Activated CD4-positive, alpha-beta T cell treated with anti-CD3 and anti-CD28 coated beads, Interleukin-2, amount 50 U/mL, for 1 hour (primary cell): ENCODE measurements around the gene OOSP4A.

ENCODE experiments used
- DNase-seq: peaks from one replicate; pipeline ENCODE4 v3.0.0-alpha.2; 2020

The OOSP4A gene

GRCh38 chr11:59963733-59964132 is at the start of gene OOSP4A:
OOSP4A (plus strand) TSS chr11:59964033; CDS start chr11:59964033, 0 bp downstream.
- no peak for DNase-seq

GRCh38 chr11:59918480-59918879 is 45.4 kb upstream of the OOSP4A start:
- DNase-seq: no peak

DNA sequence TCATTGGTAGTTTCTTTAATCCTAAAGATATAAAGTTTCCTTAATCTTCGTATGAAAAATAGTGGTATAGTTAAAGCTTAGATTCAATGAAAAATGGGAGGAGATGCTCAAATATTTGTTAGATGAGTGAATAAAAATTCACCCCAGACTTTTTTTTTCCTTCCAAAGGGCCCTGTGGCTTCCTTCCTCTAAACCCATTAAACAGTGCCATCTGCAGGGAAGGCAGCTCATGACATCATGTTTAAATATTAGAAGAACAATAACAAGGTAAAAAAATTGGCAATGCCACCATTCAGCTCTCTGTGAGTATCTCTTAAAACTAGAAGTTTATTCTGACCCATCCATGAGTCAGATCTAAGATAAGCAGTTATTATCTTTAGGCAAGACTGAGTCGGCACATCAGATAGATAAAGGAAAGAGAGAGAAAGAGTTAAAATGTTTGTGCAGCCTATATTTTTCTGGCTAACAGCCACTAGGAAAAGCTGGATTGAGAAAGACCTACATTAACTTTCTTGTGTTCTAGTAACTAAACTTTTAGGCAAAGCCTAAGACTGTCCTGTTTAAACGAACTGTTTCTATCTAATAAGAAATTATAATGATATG is 44.7 kb upstream of the OOSP4A start:
- DNase-seq: no peak

GRCh38 chr11:59923813-59924212 is 40.0 kb upstream of the OOSP4A start:
- no peak for DNase-seq

DNA sequence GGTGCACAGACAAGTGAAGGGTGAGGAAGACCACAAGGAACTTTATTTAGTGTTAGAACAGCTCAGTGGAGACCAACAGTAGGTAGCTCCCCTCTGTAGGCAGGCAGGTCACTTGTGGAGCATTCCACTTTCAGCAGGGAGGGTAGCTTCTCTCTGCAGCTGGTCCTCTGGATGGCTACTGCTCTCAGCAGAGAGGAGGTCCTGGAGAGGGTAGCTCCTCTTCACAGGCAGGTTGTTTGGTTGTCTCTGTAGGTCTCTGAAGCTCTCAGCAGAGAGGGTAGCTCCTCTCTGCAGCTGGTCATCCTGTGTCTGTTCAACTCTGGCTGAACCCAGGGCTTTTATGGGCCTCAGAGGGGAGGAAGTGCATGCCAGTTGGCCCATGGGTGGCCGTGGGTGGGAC is 32.1 kb upstream of the OOSP4A start:
- no peak for DNase-seq

- DNase-seq: no peak
Measured at GRCh38 chr11:59938132-59938531, 25.7 kb upstream of the OOSP4A start, which contains the start of gene OOSP1. OOSP1 (plus strand) TSS chr11:59938432; CDS start chr11:59938455, 23 bp downstream.

DNA sequence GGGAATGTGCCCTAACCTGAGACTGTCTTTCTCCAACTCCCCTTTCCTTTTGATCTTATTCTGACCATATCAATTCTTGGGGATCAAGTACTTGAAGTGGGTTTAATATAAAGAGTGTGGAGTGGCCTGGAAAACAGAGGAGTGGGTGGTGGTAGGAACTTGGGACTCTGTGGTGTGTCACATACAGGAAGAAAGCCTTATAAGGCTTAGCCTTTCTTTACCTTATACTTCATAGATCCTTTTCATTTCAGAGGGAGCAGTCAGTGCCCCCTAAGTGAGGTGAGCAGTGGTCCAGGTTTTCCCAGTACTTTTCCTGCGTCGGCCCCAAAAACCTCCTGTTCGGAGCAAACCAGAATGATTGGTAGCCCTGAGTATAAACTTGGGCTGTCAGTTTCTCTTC is 25.1 kb upstream of the OOSP4A start:
- no peak for DNase-seq

- DNase-seq: no peak
Measured at GRCh38 chr11:59939482-59939881, 24.4 kb upstream of the OOSP4A start.

GRCh38 chr11:59941091-59941490 is 22.7 kb upstream of the OOSP4A start:
- DNase-seq: no peak

DNA sequence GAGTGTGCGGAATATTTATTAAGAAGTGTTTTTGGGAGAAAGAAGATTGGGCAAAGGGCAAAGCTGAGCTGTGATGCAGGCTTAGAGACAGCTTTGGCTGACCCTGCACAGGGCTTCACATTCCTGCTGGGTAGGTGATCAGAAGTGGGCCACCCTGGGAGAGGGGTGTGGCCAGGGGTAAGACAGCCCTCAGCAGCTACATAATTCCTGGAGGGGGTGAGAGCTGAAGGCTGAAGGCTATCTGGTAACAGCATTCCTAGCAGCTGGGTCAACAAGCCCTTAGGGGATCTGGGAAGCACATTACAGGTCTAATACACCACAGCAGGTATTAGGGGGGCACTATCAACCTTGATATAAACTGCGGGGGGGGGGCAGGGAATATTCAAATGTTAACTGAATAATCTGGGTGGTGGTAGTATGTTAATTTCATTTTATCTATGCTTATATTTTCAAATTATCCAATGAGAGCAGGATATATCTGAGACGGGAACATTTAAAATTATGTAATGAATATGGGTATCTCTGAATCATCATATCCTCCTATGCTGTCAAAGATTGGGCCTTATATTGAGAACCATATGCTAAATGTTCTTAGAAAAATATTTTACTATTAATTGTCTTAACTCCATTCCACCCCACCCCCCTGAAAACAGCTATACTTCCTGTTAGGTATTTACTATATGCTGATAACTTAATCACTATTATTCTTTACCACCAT is 19.7 kb upstream of the OOSP4A start:
- DNase-seq: no peak

DNA sequence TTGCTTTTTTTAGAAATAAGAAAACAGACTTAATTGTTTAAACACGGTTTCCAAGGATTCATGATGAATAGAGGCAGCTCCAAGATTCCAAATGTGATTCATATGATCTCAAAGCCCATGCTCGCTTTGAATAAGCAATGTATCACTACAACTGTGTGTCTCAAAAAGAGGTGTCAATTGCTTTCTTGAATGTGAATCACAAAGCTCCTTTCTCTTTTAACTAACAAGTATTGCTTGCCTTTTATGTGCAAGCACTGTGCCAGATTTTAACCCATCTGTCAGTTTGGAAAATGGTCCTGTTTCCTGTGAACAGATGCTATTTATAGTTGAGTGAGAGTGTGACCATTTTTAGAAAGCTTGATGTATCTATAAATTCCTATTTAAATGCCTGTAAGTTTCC is 19.1 kb upstream of the OOSP4A start:
- DNase-seq: no peak

- no peak for DNase-seq
Measured at GRCh38 chr11:59953463-59954218, 10.2 kb upstream of the OOSP4A start.

DNA sequence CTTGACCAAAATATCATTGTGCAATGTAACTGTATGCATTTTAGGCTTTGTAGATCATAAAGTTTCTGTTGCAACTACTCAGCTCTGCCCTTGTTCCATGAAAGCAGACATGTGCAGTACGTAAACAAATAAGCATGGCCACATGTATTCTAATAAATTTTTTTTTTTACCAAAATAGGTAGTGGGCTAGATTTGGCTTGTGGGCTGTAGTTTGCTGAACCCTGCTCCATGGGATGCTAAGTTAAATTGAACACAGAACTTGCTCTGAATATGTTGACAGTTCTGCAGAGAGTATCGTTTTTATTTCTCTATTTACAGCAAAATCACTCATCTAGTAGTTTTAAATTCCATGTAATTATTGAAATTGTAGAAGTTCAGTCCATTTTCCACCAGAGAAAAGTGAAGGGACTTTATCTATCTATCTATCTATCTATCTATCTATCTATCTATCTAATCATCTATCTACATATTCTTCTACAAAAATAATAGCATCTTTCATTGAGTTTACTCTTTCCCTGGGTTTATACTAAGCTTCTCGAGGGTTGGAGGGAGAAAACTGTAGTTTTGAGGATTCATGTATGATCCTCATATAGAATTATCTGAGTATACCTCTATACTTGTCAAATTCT is 9.5 kb upstream of the OOSP4A start:
- no peak for DNase-seq

DNA sequence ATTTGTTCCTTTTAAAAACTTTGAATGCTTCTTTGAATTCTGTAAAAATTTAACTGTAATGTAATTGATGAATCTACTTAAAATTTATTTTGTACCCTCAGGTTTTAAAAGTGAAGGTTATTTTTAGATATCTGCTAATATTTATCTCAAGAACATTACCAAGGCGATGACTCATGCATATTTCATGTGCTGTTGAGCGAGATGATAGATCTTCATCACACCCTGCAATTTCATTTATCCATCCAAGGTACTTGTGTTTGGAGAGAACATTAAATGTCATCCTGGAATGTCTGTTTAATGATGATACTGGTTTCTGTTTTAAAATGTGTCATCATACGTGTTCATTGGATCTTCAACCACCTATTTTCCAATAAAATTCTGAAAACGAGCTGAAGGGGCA is 6.7 kb upstream of the OOSP4A start:
- no peak for DNase-seq

DNA sequence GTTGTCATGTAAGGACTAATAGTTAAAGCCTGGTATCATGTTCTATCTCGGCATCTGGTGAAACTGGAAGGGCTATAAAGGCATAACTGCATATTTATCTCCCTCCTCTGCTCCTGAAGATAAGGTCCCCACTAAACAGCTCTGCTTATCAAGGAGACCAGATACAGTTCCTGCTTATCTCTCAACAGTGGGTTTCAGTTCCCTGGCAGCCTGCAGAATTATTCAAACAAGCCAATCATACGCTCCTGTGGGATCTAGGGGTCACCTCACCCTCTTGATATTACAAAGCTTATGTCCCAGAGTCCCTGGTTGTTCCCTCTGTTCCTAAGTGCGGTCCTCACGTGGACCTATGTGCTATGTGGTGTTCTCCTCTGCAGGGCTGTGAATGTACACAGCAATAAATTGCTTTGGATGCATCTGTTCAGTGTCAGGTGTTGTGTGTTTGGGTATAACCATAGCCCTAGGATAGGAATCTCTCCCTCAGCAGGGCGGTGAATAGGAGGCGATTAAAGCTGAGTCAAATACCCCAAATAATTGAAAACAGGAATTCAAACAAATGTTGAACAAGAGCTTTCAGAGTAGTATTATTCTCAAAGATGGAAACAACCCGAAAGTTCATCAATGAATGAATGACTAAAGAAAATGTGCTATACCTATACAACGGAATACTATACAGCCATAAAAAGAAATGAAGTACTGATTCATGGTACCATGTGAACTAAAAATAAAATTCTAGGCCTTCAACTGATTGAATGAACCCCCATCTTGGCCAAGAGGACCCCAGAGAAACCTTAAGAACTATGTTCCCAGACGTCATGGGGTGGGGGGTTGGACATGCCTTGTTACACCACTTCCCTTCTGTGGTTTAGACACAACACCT is 3.1 kb upstream of the OOSP4A start:
- DNase-seq: no peak

- DNase-seq: no peak
Measured at GRCh38 chr11:59962107-59962482, 1.7 kb upstream of the OOSP4A start.

- DNase-seq: no peak
Measured at GRCh38 chr11:59965424-59965823, 1.6 kb downstream of the OOSP4A start.

GRCh38 chr11:59966201-59966600 is 2.4 kb downstream of the OOSP4A start:
- DNase-seq: no peak

DNA sequence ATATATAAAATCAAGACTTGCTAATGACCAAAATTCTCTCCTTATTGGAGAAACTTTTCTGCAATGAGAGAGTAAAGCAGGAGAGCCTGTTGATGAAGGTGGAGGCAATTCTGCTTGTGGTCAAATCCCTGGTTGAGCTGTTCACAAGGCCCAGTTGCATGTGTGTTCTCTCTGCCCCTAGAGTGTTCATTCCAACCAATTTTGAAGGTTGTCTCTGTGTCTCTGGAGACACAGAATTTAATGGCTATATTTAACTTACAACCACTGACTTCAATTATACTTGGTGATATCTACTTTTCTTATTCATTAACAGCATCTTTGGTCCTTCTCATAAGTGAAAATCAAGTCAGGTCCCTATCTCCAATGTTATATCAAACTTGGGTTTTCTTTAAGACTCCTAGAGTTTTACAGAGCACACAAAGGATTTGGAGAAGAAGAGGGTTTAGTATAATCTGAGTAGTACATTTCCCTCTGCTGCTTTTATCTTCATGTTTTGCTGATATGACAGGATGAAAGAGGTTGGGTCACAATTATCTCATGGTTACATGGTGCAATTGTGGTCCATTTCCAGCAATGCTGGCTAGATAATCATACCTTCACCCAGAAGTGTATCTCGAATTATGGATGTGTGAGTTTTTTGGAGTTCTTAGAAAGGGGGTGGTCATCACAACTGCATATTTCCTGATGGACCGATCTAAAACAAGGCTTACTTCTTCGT is 4.0 kb downstream of the OOSP4A start:
- DNase-seq: no peak

DNA sequence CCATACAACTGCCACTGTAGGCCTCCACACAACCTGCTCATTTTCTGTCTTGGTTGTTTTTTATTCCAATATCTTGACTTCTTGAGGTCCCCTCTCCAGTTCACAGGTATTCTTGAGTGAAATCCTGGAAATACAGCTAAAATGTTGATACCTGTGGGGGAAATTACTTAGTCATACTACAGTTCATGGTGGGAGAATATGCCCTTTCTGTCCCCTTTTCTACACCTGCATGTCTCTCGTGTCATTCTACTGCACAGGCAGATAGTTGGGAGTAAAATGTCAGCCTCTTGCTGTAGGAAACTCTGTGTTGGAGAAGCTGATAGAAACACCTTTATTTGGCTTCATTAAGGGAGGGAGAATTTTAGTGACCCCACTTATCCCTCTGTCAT is 4.6 kb downstream of the OOSP4A start:
- no peak for DNase-seq

GRCh38 chr11:59973097-59973496 is 9.3 kb downstream of the OOSP4A start:
- DNase-seq: no peak
